AG08396 (cell line): ENCODE measurements around the gene C19orf12.

ENCODE experiments used
- DNase-seq: peaks from one replicate; pipeline ENCODE4 v3.0.0; 2012; ENCODE audit warnings: low spot score, mixed read lengths

The C19orf12 gene

GRCh38 chr19:29697523-29698261, 17.4 kb downstream of the C19orf12 start:
- DNase-seq: no peak

GRCh38 chr19:29696565-29696846, 18.6 kb downstream of the C19orf12 start:
- no peak for DNase-seq

GRCh38 chr19:29695765-29696564, 19.1 kb downstream of the C19orf12 start:
- DNase-seq: no peak

- DNase-seq: peak; percentile 85
Measured at GRCh38 chr19:29694669-29695627, 20.1 kb downstream of the C19orf12 start.

GRCh38 chr19:29694161-29694560, 20.9 kb downstream of the C19orf12 start:
- DNase-seq: no peak

GRCh38 chr19:29690842-29691241, 24.2 kb downstream of the C19orf12 start:
- DNase-seq: no peak

GRCh38 chr19:29687897-29688728, 26.9 kb downstream of the C19orf12 start:
- no peak for DNase-seq

- peak; percentile 86 for DNase-seq
Measured at GRCh38 chr19:29687244-29687896, 27.7 kb downstream of the C19orf12 start.

- no peak for DNase-seq
Measured at GRCh38 chr19:29686285-29686805, 28.7 kb downstream of the C19orf12 start.

GRCh38 chr19:29685326-29685725, 29.7 kb downstream of the C19orf12 start:
- DNase-seq: no peak

- DNase-seq: no peak
Measured at GRCh38 chr19:29683009-29683408, 32.1 kb downstream of the C19orf12 start.

- no peak for DNase-seq
Measured at GRCh38 chr19:29682236-29682895, 32.7 kb downstream of the C19orf12 start.

GRCh38 chr19:29681422-29682235, 33.4 kb downstream of the C19orf12 start:
- no peak for DNase-seq

- DNase-seq: no peak
Measured at GRCh38 chr19:29680937-29681336, 34.1 kb downstream of the C19orf12 start.

GRCh38 chr19:29680447-29680846, 34.6 kb downstream of the C19orf12 start:
- no peak for DNase-seq

GRCh38 chr19:29679598-29680210, 35.4 kb downstream of the C19orf12 start:
- DNase-seq: no peak

GRCh38 chr19:29678484-29679106, 36.5 kb downstream of the C19orf12 start:
- no peak for DNase-seq
